HCT116 (cell line): Measurements from ENCODE around the gene ADCY1. TPM values are rescaled to one million over a fixed set of nuclear protein-coding genes. Genes with fewer than 3 reads are reported as not detected.

Source experiments
- ATAC-seq: fragments of 200-7000 bp; cut with Tn5 transposase; 2 replicates; pipeline ENCODE4 v1.9.1; 2020; ENCODE audit warnings: mild to moderate bottlenecking, moderate library complexity
- BruUV-seq: library from RNA; stranded (reverse); fragments of 400-500 nt; replicated peaks from 2 replicates; lab custom pipeline; 2021; lab: Mats Ljungman, UMichigan
- CTCF ChIA-PET: fragments of 300-600 bp; sonication (Branson Sonifier 250); formaldehyde crosslinking; loops from one replicate; lab custom pipeline; 2021; ENCODE audit warnings: antibody characterized with exemption; lab: Charles Lee
- POLR2A ChIA-PET: fragments of 300-600, 350-600 bp; sonication (Branson Sonifier 250); formaldehyde crosslinking; loops from one replicate; lab custom pipeline; 2021; ENCODE audit warnings: antibody characterized with exemption; lab: Charles Lee
- RAD21 ChIA-PET, 2 experiments: fragments of 300-600 bp; sonication (Branson Sonifier 250); formaldehyde crosslinking; loops; one replicate each; lab custom pipeline; 2023; ENCODE audit warnings: low total read pairs in 2 of 2; ENCODE audit not compliant: uncharacterized antibody in 2 of 2, unreplicated experiment in 2 of 2, low non-redundant PET in 1 of 2; lab: Charles Lee
- DNase-seq: peaks from one replicate; pipeline ENCODE4 v3.0.0-alpha.2; 2010; ENCODE audit warnings: low read depth, low spot score
- H2AFZ ChIP-seq: fragments of 200-600 bp; shearing (Covaris generic), sonication (generic); 2 replicates; pipeline ENCODE4 v1.6.1; 2017; ENCODE audit warnings: low read depth, mixed run types, mixed read lengths, antibody characterized with exemption, low read length; ENCODE audit not compliant: poor library complexity, severe bottlenecking
- H3K27ac ChIP-seq: 2 replicates; pipeline ENCODE4 v1.5.1; 2012; ENCODE audit warnings: low read depth, low read length
- H3K27me3 ChIP-seq: fragments of 200-600 bp; sonication (generic); 2 replicates; pipeline ENCODE4 v1.6.1; 2016; ENCODE audit warnings: mixed run types, low read length, mixed read lengths; ENCODE audit not compliant: insufficient read depth
- H3K36me3 ChIP-seq, 2 experiments: fragments of 200-500 bp in 1 of 2; fragments of 200-600 bp in 1 of 2; sonication (Bioruptor generic) in 1 of 2; sonication (generic) in 1 of 2; 2 replicates each; pipeline versions ENCODE4 v1.5.1 to v1.6.1; 2014 to 2016; ENCODE audit warnings: low read length in 2 of 2, inconsistent platforms in 1 of 2, mixed read lengths in 1 of 2, mixed run types in 1 of 2; ENCODE audit not compliant: insufficient read depth in 2 of 2, control insufficient read depth in 1 of 2
- H3K4me1 ChIP-seq, 2 experiments: fragments of 200-600 bp in 1 of 2; sonication (generic) in 1 of 2; 2 replicates each; pipeline versions ENCODE4 v1.5.1 to v1.6.1; 2012 to 2017; ENCODE audit warnings: low read length in 2 of 2, inconsistent platforms in 1 of 2, mild to moderate bottlenecking in 1 of 2, mixed read lengths in 1 of 2, mixed run types in 1 of 2, moderate library complexity in 1 of 2; ENCODE audit not compliant: insufficient read depth in 2 of 2, control insufficient read depth in 1 of 2
- H3K4me2 ChIP-seq: fragments of 200-600 bp; sonication (generic); 2 replicates; pipeline ENCODE4 v1.6.1; 2017; ENCODE audit warnings: mixed run types, low read length, mixed read lengths
- H3K4me3 ChIP-seq, 2 experiments: fragments of 200-600 bp in 1 of 2; sonication (generic) in 1 of 2; replicated peaks in 1 of 2; 2 replicates each; pipeline ENCODE4 v1.5.1; 2011 to 2016; ENCODE audit warnings: low read length in 2 of 2, control low read depth in 1 of 2, low read depth in 1 of 2, mild to moderate bottlenecking in 1 of 2, mixed read lengths in 1 of 2, mixed run types in 1 of 2
- H3K79me2 ChIP-seq: fragments of 200-600 bp; sonication (generic); 2 replicates; pipeline ENCODE4 v1.6.1; 2017; ENCODE audit warnings: mild to moderate bottlenecking, mixed run types, low read length, moderate library complexity, mixed read lengths; ENCODE audit not compliant: insufficient read depth
- H3K9ac ChIP-seq: fragments of 200-600 bp; sonication (generic); 2 replicates; pipeline ENCODE4 v1.6.1; 2016; ENCODE audit warnings: low read length, mixed read lengths
- H3K9me2 ChIP-seq: fragments of 200-600 bp; sonication (generic), shearing (Covaris generic); 2 replicates; pipeline ENCODE4 v1.6.1; 2017; ENCODE audit warnings: mixed run types, mild to moderate bottlenecking, moderate library complexity; ENCODE audit not compliant: insufficient read depth
- H3K9me3 ChIP-seq, 2 experiments: fragments of 200-500 bp in 1 of 2; fragments of 200-600 bp in 1 of 2; sonication (Bioruptor generic) in 1 of 2; sonication (generic) in 1 of 2; 2 replicates each; pipeline ENCODE4 v1.6.1; 2014 to 2017; ENCODE audit warnings: low read length in 2 of 2, mixed read lengths in 2 of 2, inconsistent platforms in 1 of 2, low read depth in 1 of 2, mild to moderate bottlenecking in 1 of 2, mixed run types in 1 of 2, moderate library complexity in 1 of 2; ENCODE audit not compliant: control insufficient read depth in 1 of 2, insufficient read depth in 1 of 2
- H4K20me1 ChIP-seq: fragments of 200-600 bp; sonication (generic), shearing (Covaris generic); 2 replicates; pipeline ENCODE4 v1.6.1; 2017; ENCODE audit warnings: mixed run types, mild to moderate bottlenecking, moderate library complexity; ENCODE audit not compliant: insufficient read depth
- ATF3 ChIP-seq: IDR thresholded peaks from 2 replicates; pipeline ENCODE4 v1.6.1; 2012
- CTCF ChIP-seq, 3 experiments: fragments of 200-600 bp in 1 of 3; sonication (generic) in 1 of 3; IDR thresholded peaks in 2 of 3; conservative IDR thresholded peaks in 1 of 3; 2 replicates each; pipeline ENCODE4 v1.5.1; 2012 to 2017; ENCODE audit warnings: low read depth in 2 of 3, low read length in 2 of 3, antibody characterized with exemption in 1 of 3, borderline replicate concordance in 1 of 3, control low read depth in 1 of 3, mild to moderate bottlenecking in 1 of 3, mixed read lengths in 1 of 3, mixed run types in 1 of 3, moderate library complexity in 1 of 3; ENCODE audit not compliant: insufficient read depth in 1 of 3
- EZH2phosphoT487 ChIP-seq: fragments of 200-600 bp; IDR thresholded peaks from 2 replicates; pipeline ENCODE4 v1.6.1; 2018; ENCODE audit warnings: antibody characterized with exemption, borderline replicate concordance
- POLR2A ChIP-seq: IDR thresholded peaks from 2 replicates; pipeline ENCODE4 v1.7.0; 2011; ENCODE audit warnings: borderline replicate concordance; ENCODE audit not compliant: insufficient read depth, insufficient read length; ENCODE audit errors: extremely low read depth
- RAD21 ChIP-seq: IDR thresholded peaks from 2 replicates; pipeline ENCODE4 v1.6.1; 2012; ENCODE audit warnings: low read depth, mild to moderate bottlenecking
- SRF ChIP-seq: IDR thresholded peaks from 2 replicates; pipeline ENCODE4 v1.6.1; 2012; ENCODE audit warnings: low read depth
- YY1 ChIP-seq: IDR thresholded peaks from 2 replicates; pipeline ENCODE4 v1.6.1; 2011; ENCODE audit warnings: low read length, low read depth, moderate library complexity, mild to moderate bottlenecking; ENCODE audit not compliant: insufficient replicate concordance; ENCODE audit errors: extremely low read depth
- ZBTB33 ChIP-seq: IDR thresholded peaks from 2 replicates; pipeline ENCODE4 v1.6.1; 2011; ENCODE audit warnings: mild to moderate bottlenecking, low read length, moderate library complexity; ENCODE audit not compliant: insufficient replicate concordance; ENCODE audit errors: extremely low read depth
- intact Hi-C: fragments of 100-400 bp; cut with micrococcal nuclease; formaldehyde crosslinking; loops from 2 replicates; pipeline ENCODE4 v1.10.0; 2022
- total RNA-seq: library from RNA; stranded (reverse); gene quantifications from one replicate; pipeline ENCODE4 v1.2.1, GENCODE V29; 2021; ENCODE audit not compliant: unreplicated experiment

Gene ADCY1
- total RNA-seq, 1 experiment from 2014 or later = 0.05 TPM

DNA sequence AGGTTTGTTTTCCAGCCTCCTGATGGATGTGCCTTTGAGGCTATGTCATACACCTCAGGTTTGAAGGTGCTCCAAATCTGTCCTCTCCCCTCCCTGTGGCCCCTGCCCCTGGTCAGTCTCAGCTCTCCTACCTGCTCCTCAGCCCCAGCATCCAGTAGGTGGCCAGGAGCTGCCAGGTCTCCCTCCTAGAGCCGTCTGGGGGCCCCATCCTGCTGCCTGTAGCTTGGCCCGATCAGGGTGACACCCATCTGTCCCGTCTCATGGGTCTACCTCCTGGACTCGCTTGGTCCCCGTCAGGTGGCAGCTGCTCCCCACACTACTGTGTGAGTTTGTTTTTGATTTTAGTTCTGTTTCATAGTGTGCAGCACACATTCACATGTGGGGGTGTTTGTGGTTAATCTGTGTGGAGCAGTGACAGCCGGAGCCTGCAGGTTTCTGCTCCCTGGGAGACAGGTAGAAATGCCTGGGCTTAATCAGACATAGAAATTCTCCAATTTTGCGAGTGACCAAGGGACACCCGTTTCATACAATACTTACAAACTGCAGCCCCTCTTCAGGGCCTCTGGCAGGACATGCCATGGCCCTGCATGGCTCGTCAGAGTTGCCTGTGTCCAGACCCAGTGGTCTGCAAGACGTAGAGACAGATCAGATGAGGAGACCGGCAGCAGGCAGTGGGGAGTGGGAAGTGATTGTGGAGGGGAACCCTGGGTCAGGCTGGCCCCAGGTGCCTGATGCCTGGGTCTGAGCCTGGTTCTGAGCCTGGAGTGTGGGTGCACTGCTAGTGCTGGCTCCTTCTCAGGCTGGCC, 17.1 kb downstream of the ADCY1 start:
- Histone ChIP-seq H3K9ac (no peak overlapping the region), H3K27me3 (no peaks in the 10 kb centered on the region)
- intact Hi-C loops = no loop called here
- DNase-seq = no peak
- TF ChIP-seq SRF = no peak
- TF ChIP-seq, all 23 proteins: peak for 0
- no peak for ATAC-seq
- ChIA-PET CTCF (no interaction called here), RAD21 (no interaction called here), POLR2A (no interaction called here)
- Histone ChIP-seq H4K20me1 (no peaks in the 10 kb centered on the region), H3K36me3 (no peaks in the 10 kb centered on the region), H3K27ac (no peak overlapping the region), H2AFZ (no peak overlapping the region), H3K79me2 (no peaks in the 10 kb centered on the region), H3K9me3 (no peaks in the 10 kb centered on the region), H3K9me2 (no peaks in the 10 kb centered on the region), H3K4me1 (no peaks in the 10 kb centered on the region), H3K4me2 (no peak overlapping the region), H3K4me3 (no peak overlapping the region)
- no TSS peak for BruUV-seq

- ATAC-seq = no peak
- TF ChIP-seq EZH2phosphoT487 (no peak), CTCF (IDR thresholded peaks at IDR 0.05 in 2 of 3, conservative IDR thresholded peaks at IDR 0.05 in 1 of 3; ENCODE audit: borderline replicate concordance in 1 of 3, insufficient read depth in 1 of 3, low read depth in 2 of 3, low read length in 2 of 3) (no peak), ATF3 (no peak), ZBTB33 (no peak), POLR2A (no peak), YY1 (no peak), SRF (no peak), RAD21 (no peak)
- no peak overlapping the region for H3K27ac ChIP-seq
- H4K20me1 ChIP-seq = no peaks in the 10 kb centered on the region
- H3K9me2 ChIP-seq = no peaks in the 10 kb centered on the region
- RAD21 ChIA-PET = no interaction called here
- H3K9me3 ChIP-seq = no peaks in the 10 kb centered on the region
- no peak overlapping the region for H3K4me3 ChIP-seq
- H3K79me2 ChIP-seq = no peaks in the 10 kb centered on the region
- no peaks in the 10 kb centered on the region for H3K36me3 ChIP-seq
- no peak for DNase-seq
- no peaks in the 10 kb centered on the region for H3K27me3 ChIP-seq
- H2AFZ ChIP-seq = no peak overlapping the region
- no peak overlapping the region for H3K4me2 ChIP-seq
- intact Hi-C loops = no loop called here
- CTCF ChIA-PET = interaction anchor here (0.7 kb wide), 1 partner anchor 331 kb away, joined by 3 read pairs; no protein-coding TSS in a partner anchor
- POLR2A ChIA-PET = no interaction called here
- no peaks in the 10 kb centered on the region for H3K4me1 ChIP-seq
- no TSS peak for BruUV-seq
- H3K9ac ChIP-seq = no peak overlapping the region
These were observed 18.2 kb downstream of the ADCY1 start for GRCh38 chr7:45592230-45592991.
